CD4-positive, alpha-beta T cell treated with Interleukin-21 for 1 hour (primary cell): ENCODE data around the gene PTH2.

ENCODE experiments used
- DNase-seq: peaks from one replicate; pipeline ENCODE4 v3.0.0-alpha.2; 2020

The PTH2 gene

GRCh38 chr19:49409441-49410029 is 13.7 kb downstream of the PTH2 start:
- peak; percentile 40 for DNase-seq

GRCh38 chr19:49408816-49409440 is 14.3 kb downstream of the PTH2 start:
- DNase-seq = no peak

- no peak for DNase-seq
Observed at GRCh38 chr19:49407482-49408015, 15.7 kb downstream of the PTH2 start.

GRCh38 chr19:49407079-49407478 is 16.2 kb downstream of the PTH2 start:
- DNase-seq = no peak

GRCh38 chr19:49403404-49404187 is 19.6 kb downstream of the PTH2 start:
- DNase-seq = no peak

- DNase-seq = no peak
Observed at GRCh38 chr19:49400029-49400428, 23.2 kb downstream of the PTH2 start.

- no peak for DNase-seq
Observed at GRCh38 chr19:49398931-49399330, 24.3 kb downstream of the PTH2 start.

DNA sequence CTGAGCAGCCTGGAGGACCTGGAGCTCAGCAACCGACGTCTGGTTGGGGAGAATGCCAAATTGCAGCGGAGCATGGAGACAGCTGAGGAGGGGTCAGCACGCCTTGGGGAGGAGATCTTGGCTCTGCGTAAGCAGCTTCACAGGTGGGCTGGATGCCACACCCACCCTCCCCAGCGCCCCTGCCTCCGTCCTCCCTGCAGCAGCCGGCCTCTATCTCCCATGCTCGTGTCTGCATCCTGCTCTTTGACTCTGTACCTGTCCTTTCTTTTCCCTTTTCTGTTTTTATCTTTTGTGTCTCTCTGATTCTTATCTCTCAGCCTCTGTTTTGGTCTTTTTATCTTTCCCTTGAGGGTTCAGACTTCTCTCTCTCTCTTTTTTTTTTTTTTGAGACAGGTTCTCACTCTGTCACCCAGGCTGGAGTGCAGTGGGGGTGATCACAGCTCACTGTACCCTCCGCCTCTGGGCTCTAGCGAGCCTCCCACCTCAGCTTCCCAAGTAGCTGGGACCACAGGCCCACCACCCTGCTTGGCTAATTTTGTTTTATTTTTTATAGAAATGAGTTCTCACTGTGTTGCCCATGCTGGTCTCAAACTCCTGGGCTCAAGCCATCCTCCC is 25.1 kb downstream of the PTH2 start:
- no peak for DNase-seq

GRCh38 chr19:49396738-49397505 is 26.3 kb downstream of the PTH2 start:
- DNase-seq = no peak

- DNase-seq = no peak
Observed at GRCh38 chr19:49395581-49396407, 27.4 kb downstream of the PTH2 start.

DNA sequence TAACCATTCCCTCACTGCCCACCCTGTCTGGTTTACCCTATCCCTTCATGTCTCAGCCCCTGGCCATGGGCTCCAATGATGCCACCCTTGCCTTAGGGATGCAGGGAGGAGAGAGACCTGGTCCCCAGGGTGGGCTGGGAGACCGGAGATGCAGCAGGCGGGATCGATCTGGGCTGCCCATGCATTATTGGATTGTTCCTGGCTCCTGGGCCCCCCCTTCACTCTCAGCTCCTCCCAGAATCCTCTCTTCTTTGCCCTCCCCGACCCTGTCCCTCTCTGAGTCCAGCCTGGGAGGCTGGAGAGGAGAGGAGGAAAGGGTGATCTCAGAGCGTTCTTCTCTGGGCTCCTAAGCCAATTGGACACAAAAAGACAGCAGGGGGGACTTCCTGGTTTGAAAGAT is 29.4 kb downstream of the PTH2 start:
- DNase-seq = no peak

- DNase-seq = peak; percentile 84
Observed at GRCh38 chr19:49391581-49392399, 31.5 kb downstream of the PTH2 start.

GRCh38 chr19:49390929-49391359 is 32.3 kb downstream of the PTH2 start:
- no peak for DNase-seq

GRCh38 chr19:49390131-49390928 is 32.9 kb downstream of the PTH2 start:
- DNase-seq = no peak

GRCh38 chr19:49389406-49389805 is 33.8 kb downstream of the PTH2 start:
- DNase-seq = no peak

- peak; percentile 92 for DNase-seq
Observed at GRCh38 chr19:49387936-49388372, 35.3 kb downstream of the PTH2 start, which contains the start of gene KASH5. Gene KASH5, plus strand, starts transcription at chr19:49388249. Its CDS starts 2,635 bp downstream, at chr19:49390884.

DNA sequence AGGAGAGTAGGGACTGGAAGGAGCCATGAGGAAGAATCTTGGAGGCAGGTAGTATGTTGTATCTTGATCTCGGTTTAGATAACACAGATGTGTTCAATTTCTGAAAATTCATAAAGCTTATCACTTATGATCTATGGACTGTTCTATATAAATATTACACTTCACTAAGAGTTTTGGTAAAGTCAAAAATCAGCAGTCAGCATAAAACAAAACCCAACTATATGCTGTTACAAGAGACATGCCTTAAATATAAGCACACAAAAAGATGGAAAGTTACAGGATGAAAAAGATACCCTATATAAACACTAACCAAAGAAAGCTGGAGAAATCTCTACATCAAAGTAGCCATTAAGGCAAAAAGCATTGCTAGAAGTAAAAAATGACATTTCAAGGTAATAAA is 39.6 kb downstream of the PTH2 start:
- no peak for DNase-seq

DNA sequence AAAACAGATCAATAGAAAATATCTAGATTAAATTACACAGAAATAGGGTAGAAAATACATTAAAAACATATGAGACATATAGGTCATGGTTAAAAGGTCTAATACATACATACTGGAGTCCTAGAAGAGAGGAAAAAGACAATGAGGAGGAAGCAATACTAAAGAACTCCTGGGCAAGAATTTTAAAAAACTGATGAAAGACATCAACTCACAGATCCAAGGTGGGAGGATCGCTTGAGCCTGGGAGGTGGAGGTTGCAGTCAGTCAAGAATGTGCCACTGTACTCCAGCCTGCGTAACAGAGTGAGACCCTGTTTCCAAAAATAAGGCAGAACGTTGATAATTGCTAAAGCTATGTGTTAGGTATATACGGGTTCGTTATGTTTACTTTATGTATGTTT is 40.6 kb downstream of the PTH2 start:
- no peak for DNase-seq

GRCh38 chr19:49380391-49380790 is 42.9 kb downstream of the PTH2 start:
- no peak for DNase-seq

GRCh38 chr19:49378512-49378911 is 44.7 kb downstream of the PTH2 start:
- DNase-seq = no peak
